Measurements from ENCODE around the gene ARHGDIB. TPM values are rescaled to one million over a fixed set of nuclear protein-coding genes. Genes with fewer than 3 reads are reported as not detected.
A peak's percentile ranks its signal among the peaks of the same experiment; 100 is the strongest.

Gene ARHGDIB
- total and polyA plus RNA-seq, 10 of the 15 experiments (the other 5 are each of a cell fraction or from before 2014, with no cell fraction given), result 796 to 2,849 (median 1,346) TPM

GRCh38 chr12:14988035-14988434 is 26.6 kb upstream of the ARHGDIB start (continued):
- peak; percentile 80 for TF ChIP-seq ATF2 (IDR thresholded peaks at IDR 0.05; ENCODE audit: low read length)
- peak; percentile 30 to 38; a peak in 1 of 4 replicates for TF ChIP-seq IKZF2 (IDR thresholded peaks at IDR 0.05)
- TF ChIP-seq ZNF384 (IDR thresholded peaks at IDR 0.05; ENCODE audit: borderline replicate concordance, low read depth, low read length), result no peak
- TF ChIP-seq CBX3 (IDR thresholded peaks at IDR 0.05; ENCODE audit: borderline replicate concordance, low read depth), result no peak
- peak; percentile 78 for TF ChIP-seq MTA2 (IDR thresholded peaks at IDR 0.05; ENCODE audit: low read depth)
- no peak for TF ChIP-seq NR2F1 (conservative IDR thresholded peaks at IDR 0.05)
- no peak for TF ChIP-seq ZNF592 (IDR thresholded peaks at IDR 0.05)
- TF ChIP-seq, protein P1, sequence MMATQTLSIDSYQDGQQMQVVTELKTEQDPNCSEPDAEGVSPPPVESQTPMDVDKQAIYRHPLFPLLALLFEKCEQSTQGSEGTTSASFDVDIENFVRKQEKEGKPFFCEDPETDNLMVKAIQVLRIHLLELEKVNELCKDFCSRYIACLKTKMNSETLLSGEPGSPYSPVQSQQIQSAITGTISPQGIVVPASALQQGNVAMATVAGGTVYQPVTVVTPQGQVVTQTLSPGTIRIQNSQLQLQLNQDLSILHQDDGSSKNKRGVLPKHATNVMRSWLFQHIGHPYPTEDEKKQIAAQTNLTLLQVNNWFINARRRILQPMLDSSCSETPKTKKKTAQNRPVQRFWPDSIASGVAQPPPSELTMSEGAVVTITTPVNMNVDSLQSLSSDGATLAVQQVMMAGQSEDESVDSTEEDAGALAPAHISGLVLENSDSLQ (IDR thresholded peaks at IDR 0.05), result no peak; the same call in 1 of the 2 replicates

Measured in GM12878 (cell line).